Stimulated activated CD8-positive, alpha-beta memory T cell treated with anti-CD3 and anti-CD28 coated beads, Interleukin-15, amount 100 ng/mL, for 1 hour (primary cell): ENCODE measurements around the gene GATD1.

Source experiments
- DNase-seq: peaks from one replicate; pipeline ENCODE4 v3.0.0-alpha.2; 2020; ENCODE audit warnings: low read depth

Gene GATD1

DNA sequence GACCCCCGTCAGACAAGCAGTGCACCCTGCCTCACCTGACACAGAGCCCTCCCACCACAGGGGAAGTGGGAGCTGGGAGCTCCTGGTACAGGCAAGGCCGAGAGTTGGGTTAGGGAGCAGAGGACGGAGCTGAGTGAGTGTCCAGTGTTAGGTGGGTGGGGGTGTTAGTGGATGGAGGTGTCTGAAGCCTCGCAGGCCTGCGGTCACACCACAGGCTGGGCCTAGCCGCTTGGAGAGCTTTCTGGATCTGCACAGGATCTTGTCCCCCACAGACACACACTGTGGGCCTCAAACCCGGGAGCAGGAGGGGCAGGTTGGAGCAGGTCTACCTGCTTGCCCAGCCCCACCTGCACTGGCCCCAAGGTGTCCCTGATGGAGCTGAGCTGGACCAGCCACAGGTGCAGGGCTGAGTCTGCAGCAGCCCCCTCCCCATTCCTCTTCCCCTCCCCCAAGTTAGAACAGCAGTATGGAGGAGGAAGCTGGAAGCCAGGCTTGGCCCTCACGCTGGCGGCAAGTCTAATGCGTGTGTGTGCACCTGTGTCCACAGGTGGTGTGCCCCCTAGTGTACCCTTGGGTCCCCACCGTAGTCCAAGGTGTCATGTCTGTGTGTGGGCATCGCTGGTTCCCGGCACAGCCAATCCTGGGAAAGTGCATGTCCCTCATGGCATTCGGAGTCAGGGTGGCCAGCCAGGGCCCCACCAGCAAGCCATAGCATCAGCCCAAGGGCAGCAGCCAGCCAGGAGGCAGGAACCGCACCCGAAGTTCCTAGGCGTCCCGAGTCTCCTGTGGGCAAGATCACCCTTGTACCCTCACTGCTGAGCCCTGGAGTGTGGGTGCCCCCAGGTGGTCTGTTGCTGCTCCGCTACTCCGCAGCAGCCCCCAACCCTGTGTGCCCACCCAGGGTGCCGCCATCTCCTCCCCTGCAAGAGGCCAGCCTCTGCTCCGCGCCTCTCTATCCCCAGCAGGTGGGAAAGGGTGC lies 2.0 kb upstream of the GATD1 start:
- DNase-seq, result no peak

DNA sequence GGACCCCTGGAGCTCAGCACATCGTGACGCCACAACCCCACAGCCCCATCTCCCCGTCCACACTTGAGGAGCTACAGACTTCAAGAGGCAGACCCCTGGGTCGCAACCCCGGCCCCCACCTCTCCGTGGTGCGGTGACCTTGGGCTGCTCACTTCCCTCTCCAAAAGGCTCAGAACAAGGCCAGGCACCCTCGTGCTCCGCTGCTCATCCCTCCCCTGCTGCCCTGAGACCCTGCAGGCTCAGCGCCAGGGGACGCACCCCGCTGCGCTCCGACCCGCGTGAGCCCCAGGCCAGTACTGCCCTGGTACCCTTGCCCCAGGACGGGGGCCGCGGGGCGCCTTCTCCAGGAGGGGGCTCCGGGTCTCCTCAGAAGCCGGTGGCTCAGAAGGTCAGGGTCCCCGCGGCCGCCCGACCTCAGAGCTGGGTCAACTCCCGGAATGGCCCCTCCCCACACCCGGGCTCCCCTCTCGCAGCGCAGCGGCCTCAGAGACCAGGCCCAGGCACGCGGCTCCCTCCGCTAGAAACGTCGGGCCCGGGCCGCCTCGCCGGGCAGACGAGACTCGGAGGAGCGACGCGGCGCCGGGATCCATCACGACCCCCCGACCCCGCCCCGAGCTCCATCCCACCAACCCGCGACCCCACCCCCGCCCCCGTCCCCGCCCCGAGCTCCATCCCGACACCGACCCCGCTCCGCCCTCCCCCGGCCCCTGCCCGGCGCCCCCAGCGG lies 563 bp downstream of the GATD1 start:
- no peak for DNase-seq

DNA sequence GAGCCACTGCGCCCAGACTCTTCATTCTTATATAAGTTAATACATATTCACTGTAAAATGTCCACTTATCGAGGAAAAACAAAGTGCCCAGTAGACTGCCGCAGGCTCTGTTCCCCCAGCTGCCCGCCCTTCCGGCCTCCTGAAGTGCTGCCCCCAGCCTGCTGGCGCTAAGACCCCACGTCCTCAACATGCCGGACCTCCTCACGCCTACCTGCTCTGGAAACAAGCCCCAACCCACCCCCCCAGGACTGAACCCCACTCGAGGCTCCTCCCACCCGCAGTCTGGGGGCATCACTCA lies 1.1 kb downstream of the GATD1 start:
- DNase-seq, result no peak

GRCh38 chr11:774873-775592 lies 2.3 kb downstream of the GATD1 start:
- no peak for DNase-seq

GRCh38 chr11:773830-774229 lies 3.5 kb downstream of the GATD1 start:
- no peak for DNase-seq

- no peak for DNase-seq
Measured at GRCh38 chr11:773425-773824, 3.9 kb downstream of the GATD1 start.

GRCh38 chr11:772429-773390 lies 4.6 kb downstream of the GATD1 start:
- DNase-seq, result no peak

DNA sequence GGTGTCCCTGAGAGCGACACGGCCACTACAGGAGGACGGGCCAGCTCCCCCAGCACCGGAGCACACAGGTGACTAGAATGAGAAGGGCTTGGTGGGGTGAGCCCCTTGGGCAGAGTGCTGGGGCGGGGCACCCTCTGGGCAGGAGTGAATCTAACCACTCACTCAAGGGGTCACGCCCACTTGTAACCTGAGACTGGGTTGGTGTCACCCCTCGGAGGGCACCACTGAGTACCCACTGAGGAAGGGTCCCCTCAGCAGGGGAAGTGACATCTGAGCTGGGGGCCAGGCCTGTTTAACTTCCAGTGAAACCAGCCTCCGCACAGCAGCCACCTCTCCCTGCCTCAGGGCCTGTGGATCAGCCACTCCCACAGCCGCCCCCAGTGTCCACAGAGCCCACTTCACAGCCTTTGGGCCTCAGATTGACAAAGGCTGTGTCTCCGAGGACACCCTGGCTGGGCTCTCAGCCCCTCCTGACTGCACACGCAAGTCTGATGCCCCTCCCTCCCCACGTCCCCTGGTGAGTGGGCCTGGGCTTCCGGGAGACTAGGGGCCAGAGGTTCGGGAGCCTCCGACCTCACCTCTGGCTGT lies 5.6 kb downstream of the GATD1 start:
- no peak for DNase-seq

GRCh38 chr11:770642-771616 lies 6.4 kb downstream of the GATD1 start:
- no peak for DNase-seq

- no peak for DNase-seq
Measured at GRCh38 chr11:769887-770641, 7.2 kb downstream of the GATD1 start.

DNA sequence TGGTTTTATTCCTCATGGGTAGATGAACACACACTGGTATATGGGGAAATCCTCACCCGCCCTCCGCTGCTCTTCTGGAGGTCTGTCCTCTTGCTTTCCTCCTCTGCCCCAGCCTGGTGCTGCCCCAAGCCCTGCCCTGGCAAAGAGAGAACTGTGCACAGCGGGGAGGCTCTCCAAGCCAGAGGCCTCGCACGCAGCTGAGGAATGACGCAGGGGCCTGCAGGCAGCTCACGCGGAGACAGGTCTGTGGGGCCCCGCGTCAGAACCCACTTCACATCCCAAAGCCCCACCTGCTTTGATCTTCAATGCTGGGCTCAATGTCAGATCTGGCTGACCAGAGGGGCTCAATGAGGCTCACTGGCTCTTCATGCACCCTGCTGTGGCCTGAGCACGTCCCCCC lies 10.0 kb downstream of the GATD1 start:
- DNase-seq, result no peak

GRCh38 chr11:766936-767210 lies 10.4 kb downstream of the GATD1 start:
- DNase-seq, result no peak

- no peak for DNase-seq
Measured at GRCh38 chr11:766106-766935, 11.0 kb downstream of the GATD1 start.

DNA sequence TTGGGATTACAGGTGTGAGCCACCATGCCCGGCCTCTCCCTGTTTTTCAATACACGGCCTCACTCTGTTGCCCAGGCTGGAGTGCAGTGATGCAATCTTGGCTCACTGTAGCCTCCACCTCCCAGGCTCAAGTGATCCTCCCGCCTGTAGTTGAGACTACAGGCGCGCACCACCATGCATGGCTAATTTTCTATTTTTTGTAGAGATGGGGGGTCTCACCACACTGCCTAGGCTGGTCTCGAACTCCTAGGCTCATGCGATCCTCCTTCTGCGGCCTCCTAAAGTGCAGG lies 11.5 kb downstream of the GATD1 start:
- no peak for DNase-seq

DNA sequence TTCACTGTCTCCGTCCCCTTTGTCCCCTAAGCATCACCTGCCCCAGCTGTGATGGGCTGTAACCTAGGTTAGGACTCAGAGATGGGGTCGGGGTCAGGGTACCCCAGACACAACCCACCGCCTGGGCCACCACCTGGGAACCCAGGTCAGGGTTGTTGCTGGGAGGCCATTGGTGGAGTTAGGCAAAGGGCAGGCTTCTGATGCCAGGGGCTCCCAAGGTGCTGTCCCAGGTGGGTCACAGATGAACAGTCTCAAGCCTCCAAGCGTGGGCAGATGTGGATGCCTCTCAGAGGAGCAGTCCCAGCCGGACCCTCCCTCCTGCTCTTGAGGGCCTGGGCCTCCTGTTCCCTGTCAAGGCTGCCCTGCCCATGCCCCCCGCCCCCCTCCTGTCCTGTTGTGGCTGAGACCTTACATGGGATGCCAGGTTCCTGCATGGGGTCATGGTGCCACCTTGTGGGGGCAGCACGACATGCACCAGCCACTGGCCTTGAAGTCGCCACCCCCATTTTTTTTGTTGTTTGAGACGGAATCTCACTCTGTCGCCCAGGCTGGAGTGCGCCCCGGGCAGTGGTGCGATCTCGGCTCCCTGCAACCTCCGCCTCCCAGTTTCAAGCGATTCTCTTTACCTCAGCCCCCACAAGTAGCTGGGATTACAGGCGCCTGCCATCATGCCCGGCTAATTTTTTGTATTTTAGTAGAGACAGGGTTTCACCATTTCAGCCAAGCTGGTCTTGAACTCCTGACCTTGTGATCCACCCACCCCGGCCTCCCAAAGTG lies 12.1 kb downstream of the GATD1 start:
- DNase-seq, result peak; percentile 45

DNA sequence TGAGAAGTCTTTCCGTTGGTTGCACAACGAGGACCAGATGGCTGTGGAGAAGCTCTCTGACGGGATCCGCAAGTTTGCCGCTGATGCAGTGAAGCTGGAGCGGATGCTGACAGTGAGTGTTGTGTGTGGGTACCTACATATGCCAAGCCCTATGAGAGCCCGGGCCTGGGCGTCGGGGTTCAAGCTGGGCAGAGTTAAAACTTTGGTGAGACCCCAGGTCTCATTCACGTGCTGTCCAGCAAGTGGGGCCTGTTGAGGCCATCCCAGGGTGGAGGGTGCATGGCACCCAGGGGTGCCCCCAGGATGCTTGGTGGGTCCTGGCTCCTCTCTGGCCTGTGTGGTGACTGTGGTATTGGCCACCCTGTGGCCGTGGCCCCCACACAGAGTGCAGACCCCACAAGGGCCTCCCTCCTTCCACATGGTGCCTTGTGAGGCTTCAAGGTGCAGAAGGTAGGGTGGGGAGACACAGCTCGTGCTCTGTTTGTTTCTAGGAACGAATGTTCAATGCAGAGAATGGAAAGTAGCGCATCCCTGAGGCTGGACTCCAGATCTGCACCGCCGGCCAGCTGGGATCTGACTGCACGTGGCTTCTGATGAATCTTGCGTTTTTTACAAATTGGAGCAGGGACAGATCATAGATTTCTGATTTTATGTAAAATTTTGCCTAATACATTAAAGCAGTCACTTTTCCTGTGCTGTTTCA lies 12.8 kb downstream of the GATD1 start:
- no peak for DNase-seq

GRCh38 chr11:763549-764321 lies 13.6 kb downstream of the GATD1 start:
- DNase-seq, result no peak
